ENCODE results near the gene TELO2.

The TELO2 gene

DNA sequence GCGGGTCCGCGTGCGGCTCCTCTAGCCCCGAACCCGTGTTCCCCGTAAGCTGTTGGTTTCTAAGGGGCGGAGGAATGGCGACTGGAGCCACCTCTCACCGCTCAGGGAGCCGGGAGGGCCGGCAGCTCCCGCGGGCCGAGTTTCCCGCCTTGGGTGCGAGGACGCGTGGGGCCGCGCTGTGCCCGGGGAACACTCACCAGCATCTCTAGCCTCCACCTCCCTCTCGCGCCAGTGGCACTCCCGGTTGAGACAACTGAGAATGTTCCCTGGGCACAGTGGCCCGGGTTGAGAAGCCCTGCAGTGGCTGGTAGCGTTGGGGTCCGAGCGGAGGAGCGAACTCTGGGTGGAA is 560 bp downstream of the TELO2 start:
- peak; percentile 7 for DNase-seq (ENCODE audit: low read depth)
- TF ChIP-seq, protein P1, sequence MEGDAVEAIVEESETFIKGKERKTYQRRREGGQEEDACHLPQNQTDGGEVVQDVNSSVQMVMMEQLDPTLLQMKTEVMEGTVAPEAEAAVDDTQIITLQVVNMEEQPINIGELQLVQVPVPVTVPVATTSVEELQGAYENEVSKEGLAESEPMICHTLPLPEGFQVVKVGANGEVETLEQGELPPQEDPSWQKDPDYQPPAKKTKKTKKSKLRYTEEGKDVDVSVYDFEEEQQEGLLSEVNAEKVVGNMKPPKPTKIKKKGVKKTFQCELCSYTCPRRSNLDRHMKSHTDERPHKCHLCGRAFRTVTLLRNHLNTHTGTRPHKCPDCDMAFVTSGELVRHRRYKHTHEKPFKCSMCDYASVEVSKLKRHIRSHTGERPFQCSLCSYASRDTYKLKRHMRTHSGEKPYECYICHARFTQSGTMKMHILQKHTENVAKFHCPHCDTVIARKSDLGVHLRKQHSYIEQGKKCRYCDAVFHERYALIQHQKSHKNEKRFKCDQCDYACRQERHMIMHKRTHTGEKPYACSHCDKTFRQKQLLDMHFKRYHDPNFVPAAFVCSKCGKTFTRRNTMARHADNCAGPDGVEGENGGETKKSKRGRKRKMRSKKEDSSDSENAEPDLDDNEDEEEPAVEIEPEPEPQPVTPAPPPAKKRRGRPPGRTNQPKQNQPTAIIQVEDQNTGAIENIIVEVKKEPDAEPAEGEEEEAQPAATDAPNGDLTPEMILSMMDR (IDR thresholded peaks at IDR 0.05; ENCODE audit: low read length, missing control alignments), result no peak
- H3K4me3 ChIP-seq (replicated peaks; ENCODE audit: low read depth, low read length), result peak overlapping the region; percentile 74

DNA sequence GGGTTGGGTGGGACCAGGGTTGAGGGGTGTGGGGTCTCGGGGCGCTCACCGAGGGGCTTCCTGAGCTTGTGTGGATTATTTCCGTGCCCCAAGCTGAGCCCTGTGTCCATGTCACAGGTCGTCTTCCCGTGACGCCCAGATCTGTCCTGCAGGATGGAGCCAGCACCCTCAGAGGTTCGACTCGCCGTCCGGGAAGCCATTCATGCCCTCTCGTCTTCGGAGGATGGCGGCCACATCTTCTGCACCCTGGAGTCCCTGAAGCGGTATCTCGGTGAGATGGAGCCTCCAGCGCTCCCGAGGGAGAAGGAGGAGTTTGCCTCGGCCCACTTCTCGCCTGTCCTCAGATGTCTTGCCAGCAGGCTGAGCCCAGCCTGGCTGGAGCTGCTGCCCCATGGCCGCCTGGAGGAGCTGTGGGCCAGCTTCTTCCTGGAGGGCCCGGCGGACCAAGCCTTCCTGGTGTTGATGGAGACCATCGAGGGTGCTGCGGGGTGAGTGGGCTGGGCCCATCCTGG is 1.0 kb downstream of the TELO2 start:
- peak overlapping the region; percentile 74 for H3K4me3 ChIP-seq (replicated peaks; ENCODE audit: low read depth, low read length)
- peak; percentile 86 for DNase-seq (ENCODE audit: low read depth)
- TF ChIP-seq, protein P1 (IDR thresholded peaks at IDR 0.05; ENCODE audit: low read length, missing control alignments), result peak; percentile 83

DNA sequence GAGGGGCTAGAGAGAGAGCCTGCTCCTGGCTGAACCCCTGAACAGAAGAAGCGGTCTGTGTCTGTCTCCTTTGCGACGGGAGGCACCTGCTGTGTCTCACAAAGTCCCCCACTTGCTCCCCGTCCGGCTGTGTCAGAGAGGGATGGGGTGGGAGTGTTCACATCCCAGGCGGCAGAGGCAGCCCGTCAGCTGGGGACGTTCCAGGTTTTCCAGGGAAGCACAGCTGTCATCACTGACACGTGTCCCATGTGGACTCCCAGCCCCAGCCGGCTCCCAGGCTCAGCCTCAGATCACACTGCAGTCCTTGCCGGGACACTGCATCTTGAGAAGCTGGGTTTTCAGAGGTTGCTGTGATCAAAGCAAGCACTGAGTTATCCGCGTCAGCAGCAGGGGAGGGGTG is 1.6 kb downstream of the TELO2 start:
- TF ChIP-seq, protein P1 (IDR thresholded peaks at IDR 0.05; ENCODE audit: low read length, missing control alignments), result no peak
- no peak overlapping the region for H3K4me3 ChIP-seq (replicated peaks; ENCODE audit: low read depth, low read length)
- peak; percentile 3 for DNase-seq (ENCODE audit: low read depth)

DNA sequence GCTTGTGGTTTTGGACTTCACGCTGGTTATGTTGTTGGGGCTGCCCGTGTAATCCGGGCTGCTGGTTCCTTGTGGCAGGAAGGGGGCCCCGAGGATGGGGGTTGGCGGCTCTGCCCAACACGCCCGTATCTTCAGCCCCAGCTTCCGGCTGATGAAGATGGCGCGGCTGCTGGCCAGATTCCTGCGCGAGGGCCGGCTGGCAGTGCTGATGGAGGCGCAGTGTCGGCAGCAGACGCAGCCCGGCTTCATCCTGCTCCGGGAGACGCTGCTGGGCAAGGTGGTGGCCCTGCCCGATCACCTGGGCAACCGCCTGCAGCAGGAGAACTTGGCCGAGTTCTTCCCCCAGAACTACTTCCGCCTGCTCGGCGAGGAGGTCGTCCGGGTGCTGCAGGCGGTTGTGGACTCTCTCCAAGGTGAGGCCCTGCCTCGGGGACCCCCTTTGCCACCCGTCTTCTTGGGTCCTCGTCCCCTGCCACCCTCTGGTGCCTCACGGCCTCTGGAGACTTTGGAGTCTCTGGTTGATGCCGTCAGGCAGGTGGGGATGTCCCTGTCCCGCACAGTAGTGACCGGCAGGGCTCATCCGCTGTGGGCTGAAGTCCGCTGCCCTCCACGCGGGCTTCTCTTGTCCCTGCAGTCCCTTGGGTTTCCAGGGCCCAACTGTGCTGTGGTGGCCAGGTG is 2.2 kb downstream of the TELO2 start:
- no peak for DNase-seq (ENCODE audit: low read depth)
- no peak overlapping the region for H3K4me3 ChIP-seq (replicated peaks; ENCODE audit: low read depth, low read length)
- TF ChIP-seq, protein P1 (IDR thresholded peaks at IDR 0.05; ENCODE audit: low read length, missing control alignments), result no peak

DNA sequence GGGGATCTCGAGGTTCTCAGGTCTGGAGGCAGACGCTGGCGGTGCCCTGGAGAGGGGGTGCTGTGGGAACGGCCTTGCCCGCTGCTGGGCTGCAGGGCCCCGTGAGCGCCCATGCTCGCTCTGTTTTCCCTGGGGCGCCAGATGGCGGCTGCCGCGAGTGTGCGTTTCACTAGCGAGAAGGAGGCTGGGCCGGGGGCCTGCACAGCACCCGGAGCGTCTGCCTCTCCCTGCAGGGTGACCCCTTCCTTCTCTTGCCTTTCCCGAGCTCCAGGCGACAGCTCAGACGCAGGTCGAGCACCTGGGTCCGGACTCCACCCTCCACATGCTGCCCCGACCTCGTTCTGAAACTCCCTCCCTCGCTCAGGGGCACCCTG is 2.7 kb downstream of the TELO2 start:
- TF ChIP-seq, protein P1 (IDR thresholded peaks at IDR 0.05; ENCODE audit: low read length, missing control alignments), result no peak
- no peak for DNase-seq (ENCODE audit: low read depth)
- H3K4me3 ChIP-seq (replicated peaks; ENCODE audit: low read depth, low read length), result no peak overlapping the region

DNA sequence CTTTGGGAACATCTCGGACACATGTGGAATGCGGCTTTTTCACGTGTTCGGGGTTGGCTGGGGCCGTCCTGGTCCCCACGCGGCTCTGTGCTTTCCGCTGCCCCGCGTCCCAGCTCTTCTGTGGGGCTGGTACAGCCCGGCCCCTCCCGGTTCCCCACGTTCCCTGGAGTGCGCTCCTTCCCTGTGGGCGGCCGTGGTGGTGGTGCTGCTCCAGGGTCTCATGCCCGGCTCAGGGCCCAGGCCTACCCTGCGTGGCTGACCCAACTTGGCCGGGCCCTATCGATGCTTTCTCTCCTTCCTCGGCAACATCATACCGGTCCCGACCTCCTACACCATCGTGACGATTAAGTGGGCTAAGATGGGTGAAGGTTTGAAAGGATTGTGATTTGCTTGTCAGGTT is 3.3 kb downstream of the TELO2 start:
- TF ChIP-seq, protein P1 (IDR thresholded peaks at IDR 0.05; ENCODE audit: low read length, missing control alignments), result no peak
- no peak for DNase-seq (ENCODE audit: low read depth)
- no peak overlapping the region for H3K4me3 ChIP-seq (replicated peaks; ENCODE audit: low read depth, low read length)

DNA sequence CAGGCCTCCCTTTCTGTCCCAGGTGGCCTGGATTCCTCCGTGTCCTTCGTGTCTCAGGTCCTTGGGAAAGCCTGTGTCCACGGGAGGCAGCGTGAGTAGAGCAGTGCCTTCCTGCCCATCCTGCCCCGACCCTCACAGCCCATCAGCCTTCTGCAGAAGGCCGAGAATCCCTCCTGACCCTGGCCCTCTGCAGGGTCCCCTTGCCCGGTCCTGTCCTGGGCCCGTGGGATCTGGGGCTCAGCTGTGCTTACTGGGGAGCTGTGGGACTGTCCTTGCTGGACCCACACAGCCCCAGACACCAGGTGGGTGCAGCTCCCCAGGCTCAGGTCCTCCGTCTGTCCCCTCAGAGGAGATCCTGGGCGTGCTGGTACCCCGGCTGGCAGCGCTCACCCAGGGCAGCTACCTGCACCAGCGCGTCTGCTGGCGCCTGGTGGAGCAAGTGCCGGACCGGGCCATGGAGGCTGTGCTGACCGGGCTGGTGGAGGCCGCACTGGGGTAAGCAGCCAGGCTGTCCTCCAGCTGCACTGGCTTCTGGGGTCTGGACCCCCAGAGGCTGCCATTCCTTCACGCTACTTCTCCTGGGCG is 3.9 kb downstream of the TELO2 start:
- DNase-seq (ENCODE audit: low read depth), result no peak
- no peak overlapping the region for H3K4me3 ChIP-seq (replicated peaks; ENCODE audit: low read depth, low read length)
- TF ChIP-seq, protein P1 (IDR thresholded peaks at IDR 0.05; ENCODE audit: low read length, missing control alignments), result no peak

All from fibroblast of pulmonary artery (primary cell).